Right atrium auricular region (tissue), 2 donors: ENCODE data around the gene NKX1-2. TPM values are rescaled to one million over a fixed set of nuclear protein-coding genes. Genes with fewer than 3 reads are reported as not detected.

ENCODE experiments used
- DNase-seq: peaks from one replicate; pipeline ENCODE4 v3.0.0-alpha.2; 2019; ENCODE audit warnings: low spot score
- H3K27ac ChIP-seq, 2 donors: fragments of 200-600 bp; sonication (generic); 1 replicate in 1 of 2; 2 replicates in 1 of 2; pipeline ENCODE4 v1.5.1; 2016 to 2019
- H3K27me3 ChIP-seq, 2 donors: fragments of 200-600 bp; sonication (generic); one replicate each; pipeline versions ENCODE4 v1.5.1 to v1.6.0; 2017 to 2019
- H3K36me3 ChIP-seq: fragments of 200-600 bp; sonication (generic); one replicate; pipeline ENCODE4 v1.5.1; 2016
- H3K4me1 ChIP-seq, 2 donors: fragments of 200-600 bp; sonication (generic); one replicate each; pipeline versions ENCODE4 v1.5.1 to v1.6.0; 2017 to 2019
- H3K4me3 ChIP-seq, 2 donors: fragments of 200-600 bp; sonication (generic); 1 replicate in 1 of 2; 2 replicates in 1 of 2; pipeline ENCODE4 v1.5.1; 2017 to 2019; ENCODE audit warnings: mild to moderate bottlenecking in 1 of 2, moderate library complexity in 1 of 2
- H3K9me3 ChIP-seq, 2 donors: fragments of 200-600 bp; sonication (generic); one replicate each; pipeline ENCODE4 v1.5.1; 2019
- total RNA-seq, 2 donors: library from RNA; depleted of rRNA; stranded (reverse); fragments of >200 nt; gene quantifications; one replicate each; pipeline ENCODE4 v1.1.0, GENCODE V29; 2016
- TF ChIP-seq, protein P1 (sequence below), 2 donors: fragments of 200-600 bp; sonication (generic); IDR thresholded peaks; one replicate each; pipeline ENCODE4 v1.5.1; 2019; ENCODE audit warnings: antibody characterized with exemption in 2 of 2

Gene NKX1-2
- total RNA-seq = not detected

DNA sequence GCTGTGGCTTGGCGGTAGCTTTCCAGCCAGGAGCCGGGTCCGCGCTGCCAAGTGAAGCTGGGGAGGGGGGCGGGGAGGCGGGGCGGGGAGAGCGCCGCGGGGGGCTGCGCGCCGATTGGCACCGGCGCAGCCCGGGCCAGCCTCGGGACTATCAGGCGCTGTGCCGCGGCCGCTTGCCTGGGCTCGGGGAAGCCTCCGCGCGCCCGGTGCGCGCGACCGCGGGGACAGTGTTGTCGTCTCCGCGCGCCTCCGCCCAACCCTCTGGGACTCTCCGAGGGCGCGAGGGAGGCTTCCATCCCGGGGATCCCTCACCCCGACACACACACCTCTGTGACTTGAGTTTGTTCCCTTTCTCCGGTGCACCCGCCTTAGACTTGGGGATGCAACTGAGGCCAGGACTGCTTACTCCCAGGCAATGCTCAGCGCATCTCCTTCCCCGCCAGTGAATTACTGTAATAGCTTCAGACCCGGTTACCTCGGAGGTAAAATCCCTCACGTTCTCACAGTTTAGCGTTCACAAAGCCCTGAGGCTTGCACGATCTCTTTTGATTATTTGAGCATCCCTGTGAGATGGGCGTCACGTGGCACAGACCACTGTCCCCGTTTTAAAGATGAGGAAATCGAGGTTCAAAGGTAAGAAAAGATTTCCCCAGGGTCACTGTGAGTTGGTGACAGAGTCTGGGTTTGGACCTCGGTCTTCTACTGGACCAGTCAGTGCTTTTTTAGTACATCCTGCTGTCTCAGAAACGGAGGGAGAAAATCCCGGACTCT lies at the start of gene NKX1-2:
Gene NKX1-2 (minus strand): TSS at position 24 of the 771 bp plus-strand sequence. CDS start 92 bp downstream, outside the sequence.
- Histone ChIP-seq H3K27me3 (peaks cover 22 to 27% of the 10 kb centered on the region in 2 donors), H3K9me3 (no peaks in the 10 kb centered on the region), H3K4me1 (peaks cover 0 to 32% of the 10 kb centered on the region in 2 donors), H3K36me3 (no peaks in the 10 kb centered on the region), H3K27ac (no peak within 1 kb of the TSS), H3K4me3 (peak within 1 kb of the TSS in 1 of 2 donors; percentile 29)
- TF ChIP-seq, protein P1, sequence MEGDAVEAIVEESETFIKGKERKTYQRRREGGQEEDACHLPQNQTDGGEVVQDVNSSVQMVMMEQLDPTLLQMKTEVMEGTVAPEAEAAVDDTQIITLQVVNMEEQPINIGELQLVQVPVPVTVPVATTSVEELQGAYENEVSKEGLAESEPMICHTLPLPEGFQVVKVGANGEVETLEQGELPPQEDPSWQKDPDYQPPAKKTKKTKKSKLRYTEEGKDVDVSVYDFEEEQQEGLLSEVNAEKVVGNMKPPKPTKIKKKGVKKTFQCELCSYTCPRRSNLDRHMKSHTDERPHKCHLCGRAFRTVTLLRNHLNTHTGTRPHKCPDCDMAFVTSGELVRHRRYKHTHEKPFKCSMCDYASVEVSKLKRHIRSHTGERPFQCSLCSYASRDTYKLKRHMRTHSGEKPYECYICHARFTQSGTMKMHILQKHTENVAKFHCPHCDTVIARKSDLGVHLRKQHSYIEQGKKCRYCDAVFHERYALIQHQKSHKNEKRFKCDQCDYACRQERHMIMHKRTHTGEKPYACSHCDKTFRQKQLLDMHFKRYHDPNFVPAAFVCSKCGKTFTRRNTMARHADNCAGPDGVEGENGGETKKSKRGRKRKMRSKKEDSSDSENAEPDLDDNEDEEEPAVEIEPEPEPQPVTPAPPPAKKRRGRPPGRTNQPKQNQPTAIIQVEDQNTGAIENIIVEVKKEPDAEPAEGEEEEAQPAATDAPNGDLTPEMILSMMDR (IDR thresholded peaks at IDR 0.05) = no peak
- DNase-seq = no peak

DNA sequence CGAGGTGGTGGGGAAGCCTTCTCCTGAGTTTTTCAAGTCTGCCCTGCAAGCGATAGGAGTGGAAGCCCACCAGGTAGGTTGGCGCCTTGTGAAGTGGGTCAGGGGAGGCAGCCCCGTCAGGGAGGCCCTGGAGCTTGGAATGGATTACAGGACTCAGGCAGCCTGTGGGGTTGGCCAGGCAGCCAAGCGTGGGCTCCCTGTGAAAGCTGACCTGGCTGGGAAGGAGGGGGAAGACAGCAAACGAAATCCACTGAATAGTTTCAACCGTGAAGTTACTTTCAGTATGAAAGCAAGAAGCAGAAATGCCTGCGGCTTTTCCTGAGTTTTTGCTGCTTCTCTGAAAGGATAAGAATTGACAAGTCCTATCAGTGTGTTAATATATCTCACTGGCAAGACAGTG lies 48.2 kb upstream of the NKX1-2 start:
- Histone ChIP-seq H3K36me3 (peaks cover 8% of the 10 kb centered on the region), H3K27me3 (no peaks in the 10 kb centered on the region), H3K27ac (no peak overlapping the region), H3K9me3 (peaks cover 0 to 8% of the 10 kb centered on the region in 2 donors), H3K4me3 (no peak overlapping the region), H3K4me1 (no peaks in the 10 kb centered on the region)
- TF ChIP-seq, protein P1 (IDR thresholded peaks at IDR 0.05) = no peak
- no peak for DNase-seq

DNA sequence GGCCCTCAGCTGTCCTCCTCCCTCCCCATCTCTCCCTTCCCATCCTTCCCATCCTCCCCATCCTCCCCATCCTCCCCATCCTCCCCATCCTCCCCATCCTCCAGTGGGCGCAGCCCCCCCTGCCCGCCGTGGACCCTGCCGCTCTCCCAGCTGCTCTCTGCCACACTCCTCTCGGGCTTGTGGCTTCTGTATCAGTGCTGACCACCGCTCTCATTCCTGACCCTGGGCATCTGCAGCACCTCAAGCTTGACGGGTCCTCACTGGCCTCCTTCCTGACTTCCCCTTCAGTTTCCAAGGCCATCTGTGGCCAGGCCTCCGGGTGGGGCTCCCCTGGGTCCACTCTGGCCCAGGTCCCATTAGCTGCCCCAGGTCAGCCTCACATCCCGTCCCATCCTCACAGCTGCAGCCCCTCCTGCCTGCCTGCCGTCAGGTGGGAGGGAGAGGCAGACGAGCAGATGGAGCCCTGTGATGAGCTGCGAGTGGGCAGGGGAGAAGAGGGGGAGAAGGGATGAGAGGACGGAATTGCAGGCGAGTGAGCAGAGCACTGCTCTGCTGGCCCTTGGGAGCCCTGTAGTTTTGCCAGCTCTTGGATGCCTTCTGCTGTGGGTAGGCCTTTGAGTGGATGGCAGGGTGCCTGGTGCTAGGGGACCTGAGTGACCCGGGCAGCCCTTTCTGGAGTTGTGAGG lies 47.5 kb upstream of the NKX1-2 start:
- Histone ChIP-seq H3K9me3 (peaks cover 0 to 8% of the 10 kb centered on the region in 2 donors), H3K36me3 (peaks cover 8% of the 10 kb centered on the region), H3K4me3 (no peak overlapping the region), H3K27ac (no peak overlapping the region), H3K4me1 (no peaks in the 10 kb centered on the region), H3K27me3 (no peaks in the 10 kb centered on the region)
- no peak for DNase-seq
- TF ChIP-seq, protein P1 (IDR thresholded peaks at IDR 0.05) = no peak

DNA sequence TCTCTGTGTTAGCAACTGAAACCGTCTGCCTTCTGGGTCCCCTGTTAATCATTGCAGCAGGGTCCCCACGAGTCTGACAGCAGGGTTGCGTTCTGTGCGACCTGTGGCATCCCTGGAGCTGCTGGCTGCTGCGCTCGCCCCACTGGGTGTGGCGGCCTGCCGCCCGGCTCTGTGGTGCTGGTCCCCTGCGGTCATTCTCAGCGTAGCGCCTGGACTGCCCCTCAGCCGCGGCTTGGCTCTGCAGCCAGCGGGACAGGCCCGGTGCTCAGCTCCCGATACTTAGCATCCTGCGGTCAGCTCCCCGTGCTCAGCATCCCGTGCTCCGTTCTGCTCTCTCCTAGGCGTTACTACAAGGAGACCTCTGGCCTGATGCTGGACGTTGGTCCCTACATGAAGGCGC lies 46.8 kb upstream of the NKX1-2 start:
- Histone ChIP-seq H3K36me3 (peaks cover 8% of the 10 kb centered on the region), H3K27me3 (no peaks in the 10 kb centered on the region), H3K4me1 (no peaks in the 10 kb centered on the region), H3K4me3 (no peak overlapping the region), H3K9me3 (peaks cover 0 to 8% of the 10 kb centered on the region in 2 donors), H3K27ac (no peak overlapping the region)
- TF ChIP-seq, protein P1 (IDR thresholded peaks at IDR 0.05) = no peak
- DNase-seq = no peak

DNA sequence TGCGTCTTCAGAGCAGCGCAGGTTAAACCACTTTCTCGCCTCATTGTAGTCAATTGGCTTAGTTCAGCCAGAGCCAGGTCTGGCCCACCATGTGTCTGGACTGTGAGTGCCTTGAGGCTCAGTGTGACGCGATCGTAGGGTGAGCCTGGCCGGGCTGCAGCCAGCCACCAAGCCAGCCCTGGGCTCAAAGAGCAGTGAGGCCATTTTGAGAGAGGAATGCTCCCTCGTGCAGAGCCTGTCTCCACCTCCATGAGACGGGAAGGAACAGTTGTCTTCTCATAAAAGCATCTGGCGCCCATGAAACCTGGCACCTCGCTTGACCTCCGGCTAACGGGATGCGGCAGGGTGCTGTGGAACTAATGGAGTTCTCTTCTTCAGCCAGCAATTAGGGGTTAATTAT lies 46.3 kb upstream of the NKX1-2 start:
- Histone ChIP-seq H3K4me3 (no peak overlapping the region), H3K27ac (no peak overlapping the region), H3K27me3 (no peaks in the 10 kb centered on the region), H3K4me1 (no peaks in the 10 kb centered on the region), H3K36me3 (peaks cover 8% of the 10 kb centered on the region), H3K9me3 (peaks cover 0 to 8% of the 10 kb centered on the region in 2 donors)
- DNase-seq = no peak
- TF ChIP-seq, protein P1 (IDR thresholded peaks at IDR 0.05) = no peak
